GM19397 (cell line): ENCODE measurements around the gene ADAMTSL2.

ENCODE experiments used
- ATAC-seq: cut with Tn5 transposase; IDR thresholded peaks from one replicate; pipeline ENCODE4 v1.9.1; 2021; ENCODE audit warnings: mild to moderate bottlenecking, moderate library complexity; ENCODE audit not compliant: unreplicated experiment

ADAMTSL2 gene

GRCh38 chr9:133529874-133530273, 4.6 kb upstream of the ADAMTSL2 start:
- no peak for ATAC-seq

GRCh38 chr9:133531293-133531692, 3.2 kb upstream of the ADAMTSL2 start:
- ATAC-seq: no peak

GRCh38 chr9:133532937-133533668, 1.4 kb upstream of the ADAMTSL2 start:
- no peak for ATAC-seq

GRCh38 chr9:133533857-133534256, 647 bp upstream of the ADAMTSL2 start:
- no peak for ATAC-seq

- ATAC-seq: no peak
Observed at GRCh38 chr9:133535306-133535877, 888 bp downstream of the ADAMTSL2 start.

- ATAC-seq: no peak
Observed at GRCh38 chr9:133536080-133536479, 1.6 kb downstream of the ADAMTSL2 start.

- no peak for ATAC-seq
Observed at GRCh38 chr9:133536536-133536935, 2.0 kb downstream of the ADAMTSL2 start.

GRCh38 chr9:133537257-133537656, 2.8 kb downstream of the ADAMTSL2 start:
- no peak for ATAC-seq

GRCh38 chr9:133538176-133538575, 3.7 kb downstream of the ADAMTSL2 start:
- ATAC-seq: no peak

- ATAC-seq: no peak
Observed at GRCh38 chr9:133538851-133539833, 4.6 kb downstream of the ADAMTSL2 start.

- no peak for ATAC-seq
Observed at GRCh38 chr9:133539991-133540697, 5.6 kb downstream of the ADAMTSL2 start.

- ATAC-seq: no peak
Observed at GRCh38 chr9:133540698-133541025, 6.2 kb downstream of the ADAMTSL2 start.

- ATAC-seq: no peak
Observed at GRCh38 chr9:133542002-133542401, 7.5 kb downstream of the ADAMTSL2 start.

GRCh38 chr9:133543772-133544467, 9.4 kb downstream of the ADAMTSL2 start:
- no peak for ATAC-seq

GRCh38 chr9:133545494-133546286, 11.2 kb downstream of the ADAMTSL2 start:
- no peak for ATAC-seq

GRCh38 chr9:133546287-133546680, 11.8 kb downstream of the ADAMTSL2 start:
- ATAC-seq: no peak

- no peak for ATAC-seq
Observed at GRCh38 chr9:133547116-133547515, 12.6 kb downstream of the ADAMTSL2 start.

GRCh38 chr9:133551446-133551845, 16.9 kb downstream of the ADAMTSL2 start:
- ATAC-seq: no peak

- no peak for ATAC-seq
Observed at GRCh38 chr9:133552236-133552635, 17.7 kb downstream of the ADAMTSL2 start.

- no peak for ATAC-seq
Observed at GRCh38 chr9:133553123-133553522, 18.6 kb downstream of the ADAMTSL2 start.
